Heart right ventricle (tissue), 16 donors: Measurements from ENCODE around the gene FILIP1L. TPM values are rescaled to one million over a fixed set of nuclear protein-coding genes. Genes with fewer than 3 reads are reported as not detected.

Experiments used
- ATAC-seq, 8 donors: fragments of 200-7000 bp; cut with Tn5 transposase; one replicate each; pipeline ENCODE4 v1.9.1; 2020; ENCODE audit warnings: mild to moderate bottlenecking in 8 of 8, moderate library complexity in 8 of 8, moderate number of reproducible peaks in 1 of 8
- DNase-seq, 2 donors: peaks; one replicate each; pipeline ENCODE4 v3.0.0-alpha.2; 2020
- H3K27ac ChIP-seq, 10 donors: fragments of 200-600 bp; sonication (generic) in 2 of 10; one replicate each; pipeline versions ENCODE4 v1.5.0 to v1.8.0; 2020 to 2022; ENCODE audit warnings: mild to moderate bottlenecking in 3 of 10
- H3K27me3 ChIP-seq, 7 donors: fragments of 200-600 bp; one replicate each; pipeline ENCODE4 v1.8.0; 2021 to 2022; ENCODE audit warnings: mild to moderate bottlenecking in 2 of 7
- H3K36me3 ChIP-seq, 9 donors: fragments of 200-600 bp; sonication (generic) in 1 of 9; one replicate each; pipeline versions ENCODE4 v1.5.0 to v1.8.0; 2020 to 2022; ENCODE audit warnings: mild to moderate bottlenecking in 2 of 9
- H3K4me1 ChIP-seq, 9 donors: fragments of 200-600 bp; sonication (generic) in 1 of 9; one replicate each; pipeline versions ENCODE4 v1.5.0 to v1.8.0; 2020 to 2022; ENCODE audit warnings: mild to moderate bottlenecking in 4 of 9
- H3K4me3 ChIP-seq, 10 donors: fragments of 200-600 bp; sonication (generic) in 2 of 10; one replicate each; pipeline versions ENCODE4 v1.5.0 to v1.8.0; 2020 to 2022; ENCODE audit warnings: mild to moderate bottlenecking in 7 of 10, moderate library complexity in 2 of 10
- H3K9me3 ChIP-seq, 11 donors: fragments of 200-600 bp in 10 of 11; sonication (generic) in 2 of 11; one replicate each; pipeline versions ENCODE4 v1.5.0 to v1.8.0; 2013 to 2022; ENCODE audit warnings: mild to moderate bottlenecking in 2 of 11, control low read depth in 1 of 11, moderate library complexity in 1 of 11
- CTCF ChIP-seq, 9 donors: fragments of 200-600 bp; sonication (generic) in 2 of 9; IDR thresholded peaks; one replicate each; pipeline versions ENCODE4 v1.5.0 to v1.8.0; 2021 to 2022; ENCODE audit warnings: antibody characterized with exemption in 9 of 9, mild to moderate bottlenecking in 5 of 9, moderate library complexity in 1 of 9
- WGBS, 2 donors: extraction: QIAGEN DNeasy Blood & Tissue Kit; methylation state at CpG; one replicate each; pipeline ENCODE4 v1.1.7; 2013; ENCODE audit warnings: inconsistent platforms in 1 of 2; 5-methylcytosine and 5-hydroxymethylcytosine counted together
- intact Hi-C, 10 donors: fragments of 100-400 bp; cut with DNase I; formaldehyde crosslinking; loops; one replicate each; pipeline versions ENCODE4 v1.11.1 to v1.14.2; 2022
- polyA plus RNA-seq, 2 donors: library from polyadenylated mRNA; stranded (reverse); fragments of 200-250 nt; gene quantifications; one replicate each; pipeline ENCODE4 v1.2.3, GENCODE V29; 2013
- total RNA-seq, 10 donors: library from RNA; stranded (reverse); fragmentation: NEBNext Ultra II Directional in 3 of 10; extraction: Animal tissue kit (Norgen Biotek cat#: 25700) in 3 of 10; gene quantifications; one replicate each; pipeline versions ENCODE4 v1.2.1 to v1.2.4, GENCODE V29; 2021 to 2023
- donor health status: Arrhythmogenic right ventricular cardiomyopathy.
- donor health status: ischemic (EF 13 %, LVEDD 7.1; RV severe dilation, severe dysfunction).
- donor health status: healthy with polysubstance abuse.
- donor health status: DM: no; HTN: yes; CAD: no.
- donor health status: DM: no; HTN: no; CAD: no.
- donor health status: ischemic (EF 25% LVEDD 6.9; RV normal size, moderate dysfunction).
- donor health status: ischemic (EF 25% LVEDD 5.7; RV mildly dilated, moderate dysfunction).
- donor health status: healthy.
- donor health status: DM: yes; HTN: yes; CAD: no.
- donor health status: Ischemic cardiomyopathy.
- donor health status: ischemic (EF 35%, LVEDD 5.7; RV mildly dilated, moderate dysfunction).
- donor health status: nonischemic (EF 11% LVEDD 7.7; RV severe dilation, severe dysfunction).
- donor health status: DM: yes; HTN: yes; CAD: no.
- donor health status: PGD.
- donor health status: ischemic (EF 29% LVEDD 5.4; RV normal size, mild dysfunction).
- donor health status: nonischemic (EF 23%, LVEDD 6.1; RV moderate dilation, normal function).

The FILIP1L gene
- total and polyA plus RNA-seq, 12 donors = 15.9 to 134 (median 64.3) TPM

- intact Hi-C loops = loop anchor here in 3 of 10 donors (1.0 to 10.0 kb wide), 3 partner anchors 9 to 96 kb away; no protein-coding TSS in a partner anchor
- no peak for DNase-seq
- H3K27ac ChIP-seq = no peak overlapping the region
- 84 to 90% methylated on average over 1 of the region's 1 CpG for WGBS, 2 donors
- H3K4me3 ChIP-seq = no peak overlapping the region
- no peaks in the 10 kb centered on the region for H3K27me3 ChIP-seq
- no peak for ATAC-seq
- H3K4me1 ChIP-seq = peaks cover 0 to 17% (median 11%) of the 10 kb centered on the region in 9 donors
- no peaks in the 10 kb centered on the region for H3K9me3 ChIP-seq
- H3K36me3 ChIP-seq = no peaks in the 10 kb centered on the region
- no peak for TF ChIP-seq CTCF (IDR thresholded peaks at IDR 0.05)
Observed at GRCh38 chr3:100030914-100031425, 83.3 kb downstream of the FILIP1L start.

- Histone ChIP-seq H3K36me3 (no peaks in the 10 kb centered on the region), H3K4me3 (no peak overlapping the region), H3K27me3 (no peaks in the 10 kb centered on the region), H3K9me3 (no peaks in the 10 kb centered on the region), H3K27ac (no peak overlapping the region), H3K4me1 (peaks cover 0 to 18% (median 11%) of the 10 kb centered on the region in 9 donors)
- intact Hi-C loops = loop anchor here in 3 of 10 donors (1.0 to 10.0 kb wide), 3 partner anchors 10 to 96 kb away; no protein-coding TSS in a partner anchor
- no peak for TF ChIP-seq CTCF (IDR thresholded peaks at IDR 0.05)
- WGBS, 2 donors = 93 to 98% methylated on average over 3 of the region's 3 CpGs
- ATAC-seq (no peak), DNase-seq (no peak)
Observed at GRCh38 chr3:100030346-100030745, 84.0 kb downstream of the FILIP1L start.

GRCh38 chr3:100029689-100030088 lies 84.6 kb downstream of the FILIP1L start:
- ATAC-seq = no peak

GRCh38 chr3:100029052-100029451 lies 85.2 kb downstream of the FILIP1L start:
- peaks cover 0 to 31% (median 20%) of the 10 kb centered on the region in 9 donors for H3K4me1 ChIP-seq
- intact Hi-C loops = no loop called here
- no peaks in the 10 kb centered on the region for H3K9me3 ChIP-seq
- no peaks in the 10 kb centered on the region for H3K36me3 ChIP-seq
- ATAC-seq (no peak), DNase-seq (no peak)
- TF ChIP-seq CTCF (IDR thresholded peaks at IDR 0.05) = no peak
- H3K27me3 ChIP-seq = no peaks in the 10 kb centered on the region
- H3K27ac ChIP-seq = no peak overlapping the region
- H3K4me3 ChIP-seq = no peak overlapping the region
- 97 to 100% methylated on average over 1 of the region's 1 CpG for WGBS, 2 donors

More at GRCh38 chr3:100029689-100030088, 84.6 kb downstream of the FILIP1L start:
- no peaks in the 10 kb centered on the region for H3K36me3 ChIP-seq
- H3K27ac ChIP-seq = no peak overlapping the region
- H3K27me3 ChIP-seq = no peaks in the 10 kb centered on the region
- H3K9me3 ChIP-seq = no peaks in the 10 kb centered on the region
- peaks cover 0 to 25% (median 16%) of the 10 kb centered on the region in 9 donors for H3K4me1 ChIP-seq
- TF ChIP-seq CTCF (IDR thresholded peaks at IDR 0.05) = no peak
- no peak for DNase-seq
- intact Hi-C loops = loop anchor here in 3 of 10 donors (1.0 to 10.0 kb wide), 3 partner anchors 11 to 95 kb away; no protein-coding TSS in a partner anchor
- no peak overlapping the region for H3K4me3 ChIP-seq
- 75 to 77% methylated on average over 2 of the region's 2 CpGs for WGBS, 2 donors
